Ovary (tissue), 3 donors: Measurements from ENCODE around the gene RMDN2.
A peak's percentile ranks its signal among the peaks of the same experiment; 100 is the strongest.

ENCODE experiments used
- CTCF ChIP-seq, 3 donors: fragments of 450-650 bp in 2 of 3; fragments of 200-600 bp in 1 of 3; IDR thresholded peaks; one replicate each; pipeline versions ENCODE4 v1.5.1 to v1.8.0; 2016 to 2022; ENCODE audit warnings: antibody characterized with exemption in 3 of 3, mild to moderate bottlenecking in 1 of 3
- EP300 ChIP-seq: sonication (generic); formaldehyde crosslinking; IDR thresholded peaks from one replicate; pipeline ENCODE4 v1.6.1; 2017; ENCODE audit warnings: antibody characterized with exemption
- donor health status: DM: no; HTN: no; CAD: no.

- TF ChIP-seq CTCF (IDR thresholded peaks at IDR 0.05) (peak; percentile 78 to 84 (median 82)), EP300 (no peak)
Observed at GRCh38 chr2:37982147-37982582, 57.1 kb downstream of the RMDN2 start.
